ENCODE data around the gene TREX2.

GRCh38 chrX:153410888-153411254, 35.0 kb downstream of the TREX2 start:
- no peak for TF ChIP-seq IRF4 (IDR thresholded peaks at IDR 0.05; ENCODE audit: low read depth, low read length)
- TF ChIP-seq POLR2AphosphoS2 (IDR thresholded peaks at IDR 0.05; ENCODE audit: low read depth, low read length) = no peak
- TF ChIP-seq, protein P1, sequence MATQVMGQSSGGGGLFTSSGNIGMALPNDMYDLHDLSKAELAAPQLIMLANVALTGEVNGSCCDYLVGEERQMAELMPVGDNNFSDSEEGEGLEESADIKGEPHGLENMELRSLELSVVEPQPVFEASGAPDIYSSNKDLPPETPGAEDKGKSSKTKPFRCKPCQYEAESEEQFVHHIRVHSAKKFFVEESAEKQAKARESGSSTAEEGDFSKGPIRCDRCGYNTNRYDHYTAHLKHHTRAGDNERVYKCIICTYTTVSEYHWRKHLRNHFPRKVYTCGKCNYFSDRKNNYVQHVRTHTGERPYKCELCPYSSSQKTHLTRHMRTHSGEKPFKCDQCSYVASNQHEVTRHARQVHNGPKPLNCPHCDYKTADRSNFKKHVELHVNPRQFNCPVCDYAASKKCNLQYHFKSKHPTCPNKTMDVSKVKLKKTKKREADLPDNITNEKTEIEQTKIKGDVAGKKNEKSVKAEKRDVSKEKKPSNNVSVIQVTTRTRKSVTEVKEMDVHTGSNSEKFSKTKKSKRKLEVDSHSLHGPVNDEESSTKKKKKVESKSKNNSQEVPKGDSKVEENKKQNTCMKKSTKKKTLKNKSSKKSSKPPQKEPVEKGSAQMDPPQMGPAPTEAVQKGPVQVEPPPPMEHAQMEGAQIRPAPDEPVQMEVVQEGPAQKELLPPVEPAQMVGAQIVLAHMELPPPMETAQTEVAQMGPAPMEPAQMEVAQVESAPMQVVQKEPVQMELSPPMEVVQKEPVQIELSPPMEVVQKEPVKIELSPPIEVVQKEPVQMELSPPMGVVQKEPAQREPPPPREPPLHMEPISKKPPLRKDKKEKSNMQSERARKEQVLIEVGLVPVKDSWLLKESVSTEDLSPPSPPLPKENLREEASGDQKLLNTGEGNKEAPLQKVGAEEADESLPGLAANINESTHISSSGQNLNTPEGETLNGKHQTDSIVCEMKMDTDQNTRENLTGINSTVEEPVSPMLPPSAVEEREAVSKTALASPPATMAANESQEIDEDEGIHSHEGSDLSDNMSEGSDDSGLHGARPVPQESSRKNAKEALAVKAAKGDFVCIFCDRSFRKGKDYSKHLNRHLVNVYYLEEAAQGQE (IDR thresholded peaks at IDR 0.05; ENCODE audit: low read depth, low read length) = no peak
- TF ChIP-seq, protein P2, sequence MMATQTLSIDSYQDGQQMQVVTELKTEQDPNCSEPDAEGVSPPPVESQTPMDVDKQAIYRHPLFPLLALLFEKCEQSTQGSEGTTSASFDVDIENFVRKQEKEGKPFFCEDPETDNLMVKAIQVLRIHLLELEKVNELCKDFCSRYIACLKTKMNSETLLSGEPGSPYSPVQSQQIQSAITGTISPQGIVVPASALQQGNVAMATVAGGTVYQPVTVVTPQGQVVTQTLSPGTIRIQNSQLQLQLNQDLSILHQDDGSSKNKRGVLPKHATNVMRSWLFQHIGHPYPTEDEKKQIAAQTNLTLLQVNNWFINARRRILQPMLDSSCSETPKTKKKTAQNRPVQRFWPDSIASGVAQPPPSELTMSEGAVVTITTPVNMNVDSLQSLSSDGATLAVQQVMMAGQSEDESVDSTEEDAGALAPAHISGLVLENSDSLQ (IDR thresholded peaks at IDR 0.05) = no peak
- TF ChIP-seq, protein P3, sequence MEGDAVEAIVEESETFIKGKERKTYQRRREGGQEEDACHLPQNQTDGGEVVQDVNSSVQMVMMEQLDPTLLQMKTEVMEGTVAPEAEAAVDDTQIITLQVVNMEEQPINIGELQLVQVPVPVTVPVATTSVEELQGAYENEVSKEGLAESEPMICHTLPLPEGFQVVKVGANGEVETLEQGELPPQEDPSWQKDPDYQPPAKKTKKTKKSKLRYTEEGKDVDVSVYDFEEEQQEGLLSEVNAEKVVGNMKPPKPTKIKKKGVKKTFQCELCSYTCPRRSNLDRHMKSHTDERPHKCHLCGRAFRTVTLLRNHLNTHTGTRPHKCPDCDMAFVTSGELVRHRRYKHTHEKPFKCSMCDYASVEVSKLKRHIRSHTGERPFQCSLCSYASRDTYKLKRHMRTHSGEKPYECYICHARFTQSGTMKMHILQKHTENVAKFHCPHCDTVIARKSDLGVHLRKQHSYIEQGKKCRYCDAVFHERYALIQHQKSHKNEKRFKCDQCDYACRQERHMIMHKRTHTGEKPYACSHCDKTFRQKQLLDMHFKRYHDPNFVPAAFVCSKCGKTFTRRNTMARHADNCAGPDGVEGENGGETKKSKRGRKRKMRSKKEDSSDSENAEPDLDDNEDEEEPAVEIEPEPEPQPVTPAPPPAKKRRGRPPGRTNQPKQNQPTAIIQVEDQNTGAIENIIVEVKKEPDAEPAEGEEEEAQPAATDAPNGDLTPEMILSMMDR (IDR thresholded peaks at IDR 0.05 in 2 of 3, conservative IDR thresholded peaks at IDR 0.05 in 1 of 3; ENCODE audit: control insufficient read depth in 2 of 3, extremely low read depth in 1 of 3, insufficient read depth in 1 of 3, low read depth in 3 of 3, low read length in 3 of 3) = no peak
- TF ChIP-seq, protein P4, sequence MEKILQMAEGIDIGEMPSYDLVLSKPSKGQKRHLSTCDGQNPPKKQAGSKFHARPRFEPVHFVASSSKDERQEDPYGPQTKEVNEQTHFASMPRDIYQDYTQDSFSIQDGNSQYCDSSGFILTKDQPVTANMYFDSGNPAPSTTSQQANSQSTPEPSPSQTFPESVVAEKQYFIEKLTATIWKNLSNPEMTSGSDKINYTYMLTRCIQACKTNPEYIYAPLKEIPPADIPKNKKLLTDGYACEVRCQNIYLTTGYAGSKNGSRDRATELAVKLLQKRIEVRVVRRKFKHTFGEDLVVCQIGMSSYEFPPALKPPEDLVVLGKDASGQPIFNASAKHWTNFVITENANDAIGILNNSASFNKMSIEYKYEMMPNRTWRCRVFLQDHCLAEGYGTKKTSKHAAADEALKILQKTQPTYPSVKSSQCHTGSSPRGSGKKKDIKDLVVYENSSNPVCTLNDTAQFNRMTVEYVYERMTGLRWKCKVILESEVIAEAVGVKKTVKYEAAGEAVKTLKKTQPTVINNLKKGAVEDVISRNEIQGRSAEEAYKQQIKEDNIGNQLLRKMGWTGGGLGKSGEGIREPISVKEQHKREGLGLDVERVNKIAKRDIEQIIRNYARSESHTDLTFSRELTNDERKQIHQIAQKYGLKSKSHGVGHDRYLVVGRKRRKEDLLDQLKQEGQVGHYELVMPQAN (conservative IDR thresholded peaks at IDR 0.05) = no peak
- no peak for TF ChIP-seq YY1 (IDR thresholded peaks at IDR 0.05; ENCODE audit: low read depth, low read length)
- no peak for TF ChIP-seq ATF3 (IDR thresholded peaks at IDR 0.05; ENCODE audit: borderline replicate concordance, extremely low read depth, low read depth, low read length)
- TF ChIP-seq RAD21 (IDR thresholded peaks at IDR 0.05; ENCODE audit: insufficient read depth, low read depth, low read length) = no peak
- TF ChIP-seq POLR2AphosphoS5 (IDR thresholded peaks at IDR 0.05; ENCODE audit: low read length) = no peak
- no peak for TF ChIP-seq SMC3 (IDR thresholded peaks at IDR 0.05; ENCODE audit: borderline replicate concordance, low read length)
